Stomach (tissue), 4 donors: ENCODE data around the gene RASA3.

Source experiments
- EP300 ChIP-seq: sonication (generic); formaldehyde crosslinking; IDR thresholded peaks from one replicate; pipeline ENCODE4 v1.6.1; 2017; ENCODE audit warnings: antibody characterized with exemption
- POLR2A ChIP-seq, 4 donors: fragments of 450-650 bp; IDR thresholded peaks; one replicate each; pipeline ENCODE4 v1.6.1; 2016; ENCODE audit warnings: antibody characterized with exemption in 4 of 4, control low read depth in 2 of 4, mild to moderate bottlenecking in 1 of 4, moderate library complexity in 1 of 4
- POLR2AphosphoS5 ChIP-seq, 3 donors: sonication (generic); formaldehyde crosslinking; IDR thresholded peaks; one replicate each; pipeline ENCODE4 v1.6.1; 2016; ENCODE audit warnings: antibody characterized with exemption in 3 of 3
- TF ChIP-seq, protein P1 (sequence below), 7 experiments: fragments of 450-650 bp in 4 of 7; fragments of 200-600 bp in 3 of 7; sonication (generic) in 3 of 7; IDR thresholded peaks; one replicate each; pipeline ENCODE4 v1.5.1; 2016 to 2019; ENCODE audit warnings: antibody characterized with exemption in 7 of 7, control low read depth in 2 of 7, mild to moderate bottlenecking in 1 of 7

- TF ChIP-seq POLR2A (IDR thresholded peaks at IDR 0.05) (no peak), EP300 (no peak), POLR2AphosphoS5 (IDR thresholded peaks at IDR 0.05) (no peak)
- TF ChIP-seq, protein P1, sequence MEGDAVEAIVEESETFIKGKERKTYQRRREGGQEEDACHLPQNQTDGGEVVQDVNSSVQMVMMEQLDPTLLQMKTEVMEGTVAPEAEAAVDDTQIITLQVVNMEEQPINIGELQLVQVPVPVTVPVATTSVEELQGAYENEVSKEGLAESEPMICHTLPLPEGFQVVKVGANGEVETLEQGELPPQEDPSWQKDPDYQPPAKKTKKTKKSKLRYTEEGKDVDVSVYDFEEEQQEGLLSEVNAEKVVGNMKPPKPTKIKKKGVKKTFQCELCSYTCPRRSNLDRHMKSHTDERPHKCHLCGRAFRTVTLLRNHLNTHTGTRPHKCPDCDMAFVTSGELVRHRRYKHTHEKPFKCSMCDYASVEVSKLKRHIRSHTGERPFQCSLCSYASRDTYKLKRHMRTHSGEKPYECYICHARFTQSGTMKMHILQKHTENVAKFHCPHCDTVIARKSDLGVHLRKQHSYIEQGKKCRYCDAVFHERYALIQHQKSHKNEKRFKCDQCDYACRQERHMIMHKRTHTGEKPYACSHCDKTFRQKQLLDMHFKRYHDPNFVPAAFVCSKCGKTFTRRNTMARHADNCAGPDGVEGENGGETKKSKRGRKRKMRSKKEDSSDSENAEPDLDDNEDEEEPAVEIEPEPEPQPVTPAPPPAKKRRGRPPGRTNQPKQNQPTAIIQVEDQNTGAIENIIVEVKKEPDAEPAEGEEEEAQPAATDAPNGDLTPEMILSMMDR (IDR thresholded peaks at IDR 0.05), result no peak
These were observed 83.4 kb downstream of the RASA3 start for GRCh38 chr13:114049026-114049425.
